Chondrocyte (in vitro differentiated cells): ENCODE data around the gene VPS41. TPM values are rescaled to one million over a fixed set of nuclear protein-coding genes. Genes with fewer than 3 reads are reported as not detected.
"Not testable (repeated sequence)": the region's sequence is repeated elsewhere in the genome, so short reads cannot be mapped to it uniquely, and the experiment has no call there.

ENCODE experiments used
- DNase-seq: peaks from one replicate; pipeline ENCODE4 v3.0.0; 2021; ENCODE audit warnings: mixed read lengths, low spot score
- H3K27ac Mint-ChIP-seq: one replicate; pipeline ENCODE4 v1.8.0; 2021; ENCODE audit warnings: mild to moderate bottlenecking, moderate library complexity, mixed read lengths; ENCODE audit not compliant: unreplicated experiment
- H3K27me3 Mint-ChIP-seq: 2 replicates; pipeline ENCODE4 v1.8.0; 2021; ENCODE audit warnings: low read depth, mixed read lengths
- H3K36me3 Mint-ChIP-seq: 2 replicates; pipeline ENCODE4 v1.8.0; 2021; ENCODE audit warnings: low read depth, mixed read lengths
- H3K4me1 Mint-ChIP-seq: 2 replicates; pipeline ENCODE4 v1.8.0; 2021; ENCODE audit warnings: low read depth, mild to moderate bottlenecking, mixed read lengths
- H3K4me3 Mint-ChIP-seq: one replicate; pipeline ENCODE4 v1.8.0; 2021; ENCODE audit warnings: mild to moderate bottlenecking, moderate library complexity, mixed read lengths; ENCODE audit not compliant: unreplicated experiment
- H3K9me3 Mint-ChIP-seq: 2 replicates; pipeline ENCODE4 v1.8.0; 2021; ENCODE audit warnings: low read depth, mixed read lengths
- CTCF ChIP-seq: fragments of 200-600 bp; sonication (generic); IDR thresholded peaks from 2 replicates; pipeline ENCODE4 v1.5.0; 2021; ENCODE audit warnings: antibody characterized with exemption, mild to moderate bottlenecking, moderate library complexity
- total RNA-seq: library from RNA; stranded (reverse); gene quantifications from 3 replicates; pipeline ENCODE4 v1.2.1, GENCODE V29; 2021

Gene VPS41
- total RNA-seq, 1 donor from 2014 or later: 83.9 TPM

GRCh38 chr7:38950309-38950708 lies 41.3 kb upstream of the VPS41 start:
- Mint-ChIP-seq H3K27ac (no peak overlapping the region), H3K4me1 (peaks cover 19% of the 10 kb centered on the region), H3K27me3 (peaks cover 9% of the 10 kb centered on the region), H3K9me3 (peaks cover 9% of the 10 kb centered on the region), H3K4me3 (no peak overlapping the region), H3K36me3 (no peaks in the 10 kb centered on the region)
- DNase-seq: no peak
- no peak for TF ChIP-seq CTCF

- DNase-seq, H3K4me3 Mint-ChIP-seq, H3K27me3 Mint-ChIP-seq, H3K36me3 Mint-ChIP-seq, H3K9me3 Mint-ChIP-seq, H3K27ac Mint-ChIP-seq: not testable (repeated sequence)
- peaks cover 25% of the 10 kb centered on the region for H3K4me1 Mint-ChIP-seq
These were observed 38.5 kb upstream of the VPS41 start for GRCh38 chr7:38947541-38947940.

GRCh38 chr7:38942431-38943051 lies 33.5 kb upstream of the VPS41 start:
- no peak for TF ChIP-seq CTCF
- DNase-seq: no peak
- peaks cover 24% of the 10 kb centered on the region for H3K4me1 Mint-ChIP-seq
- H3K27ac Mint-ChIP-seq: peak overlapping the region; percentile 67
- H3K4me3 Mint-ChIP-seq: no peak overlapping the region
- peaks cover 3% of the 10 kb centered on the region for H3K9me3 Mint-ChIP-seq
- no peaks in the 10 kb centered on the region for H3K36me3 Mint-ChIP-seq
- H3K27me3 Mint-ChIP-seq: no peaks in the 10 kb centered on the region

- no peaks in the 10 kb centered on the region for H3K9me3 Mint-ChIP-seq
- H3K36me3 Mint-ChIP-seq: no peaks in the 10 kb centered on the region
- no peak overlapping the region for H3K27ac Mint-ChIP-seq
- H3K27me3 Mint-ChIP-seq: peaks cover 6% of the 10 kb centered on the region
- no peak for DNase-seq
- no peak overlapping the region for H3K4me3 Mint-ChIP-seq
- H3K4me1 Mint-ChIP-seq: peaks cover 19% of the 10 kb centered on the region
- TF ChIP-seq CTCF: no peak
These were observed 31.8 kb upstream of the VPS41 start for GRCh38 chr7:38940774-38941173.

GRCh38 chr7:38938589-38938988 lies 29.6 kb upstream of the VPS41 start:
- peaks cover 18% of the 10 kb centered on the region for H3K4me1 Mint-ChIP-seq
- H3K4me3 Mint-ChIP-seq: no peak overlapping the region
- H3K27me3 Mint-ChIP-seq: peaks cover 6% of the 10 kb centered on the region
- DNase-seq: no peak
- no peaks in the 10 kb centered on the region for H3K9me3 Mint-ChIP-seq
- TF ChIP-seq CTCF: no peak
- H3K36me3 Mint-ChIP-seq: no peaks in the 10 kb centered on the region
- H3K27ac Mint-ChIP-seq: no peak overlapping the region

GRCh38 chr7:38938001-38938485 lies 29.1 kb upstream of the VPS41 start:
- TF ChIP-seq CTCF: no peak
- DNase-seq: no peak
- H3K27ac Mint-ChIP-seq: no peak overlapping the region
- H3K4me1 Mint-ChIP-seq: peaks cover 17% of the 10 kb centered on the region
- H3K4me3 Mint-ChIP-seq: no peak overlapping the region
- H3K9me3 Mint-ChIP-seq: no peaks in the 10 kb centered on the region
- H3K36me3 Mint-ChIP-seq: no peaks in the 10 kb centered on the region
- H3K27me3 Mint-ChIP-seq: peaks cover 6% of the 10 kb centered on the region
